Endothelial cell of umbilical vein (primary cell): Measurements from ENCODE around the gene DDX24. TPM values are rescaled to one million over a fixed set of nuclear protein-coding genes. Genes with fewer than 3 reads are reported as not detected.

Source experiments
- BruUV-seq: library from RNA; stranded (reverse); fragments of 400-500 nt; replicated peaks from 2 replicates; lab custom pipeline; 2021; lab: Mats Ljungman, UMichigan
- CTCF ChIA-PET: fragments of 300-600, 350-600 bp; sonication (Branson Sonifier 250); formaldehyde crosslinking; loops from one replicate; lab custom pipeline; 2021; ENCODE audit warnings: antibody characterized with exemption, inconsistent platforms; lab: Charles Lee
- POLR2A ChIA-PET: fragments of 300-600, 350-600 bp; sonication (Branson Sonifier 250); formaldehyde crosslinking; loops from one replicate; lab custom pipeline; 2021; ENCODE audit warnings: antibody characterized with exemption, inconsistent platforms; lab: Charles Lee
- DNase-seq: peaks from one replicate; pipeline ENCODE4 v3.0.0-alpha.2; 2011; ENCODE audit warnings: low read depth, low spot score
- FAIRE-seq: peaks from 2 replicates; lab custom pipeline; 2011; peaks lifted over from hg19 to GRCh38; lab: Jason Lieb, UNC
- H2AFZ ChIP-seq: 2 replicates; pipeline ENCODE4 v1.6.0; 2012; ENCODE audit warnings: low read depth, low read length, control low read depth, inconsistent platforms
- H3K27ac ChIP-seq: 2 replicates; pipeline ENCODE4 v1.5.1; 2011; ENCODE audit warnings: low read depth, mild to moderate bottlenecking, control low read depth, low read length, moderate library complexity; ENCODE audit not compliant: insufficient read depth
- H3K27me3 ChIP-seq, 2 experiments: 2 replicates each; pipeline versions ENCODE4 v1.6.0 to v1.6.1; 2011; ENCODE audit warnings: low read length in 2 of 2, mixed read lengths in 1 of 2; ENCODE audit not compliant: control insufficient read depth in 2 of 2, insufficient read depth in 2 of 2
- H3K36me3 ChIP-seq, 2 experiments: 2 replicates in 1 of 2; 3 replicates in 1 of 2; pipeline ENCODE4 v1.5.1; 2011; ENCODE audit warnings: low read length in 2 of 2, mild to moderate bottlenecking in 1 of 2, moderate library complexity in 1 of 2; ENCODE audit not compliant: control insufficient read depth in 2 of 2, insufficient read depth in 2 of 2; ENCODE audit errors: extremely low read depth in 1 of 2
- H3K4me1 ChIP-seq: 3 replicates; pipeline ENCODE4 v1.5.1; 2011; ENCODE audit warnings: mild to moderate bottlenecking, low read length; ENCODE audit not compliant: control insufficient read depth, insufficient read depth; ENCODE audit errors: extremely low read depth
- H3K4me2 ChIP-seq: 2 replicates; pipeline ENCODE4 v1.6.1; 2011; ENCODE audit warnings: low read length, control low read depth, mixed read lengths; ENCODE audit not compliant: insufficient read depth
- H3K4me3 ChIP-seq, 3 experiments: fragments of 200-600 bp in 1 of 3; sonication (generic), shearing (Covaris generic) in 1 of 3; replicated peaks in 1 of 3; 2 replicates each; pipeline ENCODE4 v1.5.1; 2011 to 2016; ENCODE audit warnings: control low read depth in 3 of 3, low read length in 3 of 3, mild to moderate bottlenecking in 2 of 3, inconsistent platforms in 1 of 3, low read depth in 1 of 3, moderate library complexity in 1 of 3; ENCODE audit not compliant: insufficient read depth in 1 of 3
- H3K79me2 ChIP-seq: 2 replicates; pipeline ENCODE4 v1.6.0; 2012; ENCODE audit warnings: low read length, inconsistent platforms; ENCODE audit not compliant: control insufficient read depth, insufficient read depth
- H3K9ac ChIP-seq: replicated peaks from 2 replicates; pipeline ENCODE3; 2011; ENCODE audit warnings: low read length, control low read depth; ENCODE audit not compliant: insufficient read depth; ENCODE audit errors: extremely low read depth
- H3K9me1 ChIP-seq: replicated peaks from 3 replicates; pipeline ENCODE4 v1.6.0; 2011; ENCODE audit warnings: mild to moderate bottlenecking, low read length; ENCODE audit not compliant: control insufficient read depth, insufficient read depth; ENCODE audit errors: extremely low read depth
- H3K9me3 ChIP-seq: replicated peaks from 2 replicates; pipeline ENCODE4 v1.5.1; 2012; ENCODE audit warnings: low read length, inconsistent platforms; ENCODE audit not compliant: control insufficient read depth, insufficient read depth
- H4K20me1 ChIP-seq: replicated peaks from 2 replicates; pipeline ENCODE3; 2011; ENCODE audit warnings: mild to moderate bottlenecking, low read length; ENCODE audit not compliant: control insufficient read depth, insufficient read depth; ENCODE audit errors: extremely low read depth
- CTCF ChIP-seq, 2 donors: IDR thresholded peaks; 1 replicate in 1 of 2; 2 replicates in 1 of 2; pipeline ENCODE4 v1.5.1; 2011; ENCODE audit warnings: low read length in 2 of 2, mild to moderate bottlenecking in 2 of 2, moderate library complexity in 2 of 2, control low read depth in 1 of 2, inconsistent platforms in 1 of 2, low read depth in 1 of 2; ENCODE audit not compliant: insufficient read depth in 1 of 2; ENCODE audit errors: extremely low read depth in 1 of 2
- EZH2 ChIP-seq: IDR thresholded peaks from 2 replicates; pipeline ENCODE4 v1.6.1; 2012; ENCODE audit warnings: borderline replicate concordance, low read depth, mild to moderate bottlenecking, moderate library complexity, low read length, inconsistent platforms; ENCODE audit not compliant: severe bottlenecking
- FOS ChIP-seq: IDR thresholded peaks from 2 replicates; pipeline ENCODE4 v1.6.1; 2011; ENCODE audit warnings: mild to moderate bottlenecking, low read length, moderate library complexity, borderline replicate concordance; ENCODE audit not compliant: insufficient read depth
- GATA2 ChIP-seq: IDR thresholded peaks from 2 replicates; pipeline ENCODE4 v1.7.0; 2011; ENCODE audit warnings: low read depth, mild to moderate bottlenecking, moderate library complexity, mixed read lengths, low read length; ENCODE audit not compliant: insufficient read length, insufficient read depth
- JUN ChIP-seq: IDR thresholded peaks from 2 replicates; pipeline ENCODE4 v1.6.1; 2011; ENCODE audit warnings: borderline replicate concordance, low read depth; ENCODE audit not compliant: insufficient read length, insufficient read depth
- MYC ChIP-seq: IDR thresholded peaks from one replicate; pipeline ENCODE4 v1.6.1; 2011; ENCODE audit warnings: mild to moderate bottlenecking, low read depth, low read length
- POLR2A ChIP-seq: IDR thresholded peaks from 2 replicates; pipeline ENCODE4 v1.6.1; 2012; ENCODE audit warnings: low read depth, mild to moderate bottlenecking, control low read depth, low read length
- POLR2AphosphoS5 ChIP-seq: IDR thresholded peaks from 2 replicates; pipeline ENCODE4 v1.6.1; 2012; ENCODE audit warnings: low read depth, mild to moderate bottlenecking, control low read depth, low read length, moderate library complexity; ENCODE audit not compliant: insufficient read depth
- dilution Hi-C: fragments of 300-500 bp; cut with MboI; formaldehyde crosslinking; loops from one replicate; pipeline ENCODE4 v1.15.0; 2019; ENCODE audit warnings: low sequenced_read_pairs; ENCODE audit not compliant: extremely low pct_ligation_motif_present
- intact Hi-C: fragments of 100-400 bp; cut with micrococcal nuclease; formaldehyde crosslinking; loops from one replicate; pipeline ENCODE4 v1.10.0; 2022
- polyA plus RNA-seq, 4 experiments: library from polyadenylated mRNA; depleted of rRNA in 3 of 4; stranded (reverse) in 3 of 4; unstranded in 1 of 4; fragments of >200 nt; gene quantifications; 2 replicates each; pipeline versions ENCODE4 v1.2.1 to v1.2.3, GENCODE V29; 2011 to 2012; ENCODE audit warnings: missing spikeins in 1 of 4
- total RNA-seq: library from RNA; stranded (reverse); gene quantifications from 2 replicates; pipeline ENCODE4 v1.2.3, GENCODE V29; 2021
- TF ChIP-seq, protein P1 (sequence below): IDR thresholded peaks from 2 replicates; pipeline ENCODE4 v1.6.1; 2011; ENCODE audit not compliant: insufficient read depth, insufficient read length

The DDX24 gene
- total and polyA plus RNA-seq, 2 donors (not counting 3 experiments of a cell fraction or from before 2014, with no cell fraction given) = 88.3 to 141 TPM

DNA sequence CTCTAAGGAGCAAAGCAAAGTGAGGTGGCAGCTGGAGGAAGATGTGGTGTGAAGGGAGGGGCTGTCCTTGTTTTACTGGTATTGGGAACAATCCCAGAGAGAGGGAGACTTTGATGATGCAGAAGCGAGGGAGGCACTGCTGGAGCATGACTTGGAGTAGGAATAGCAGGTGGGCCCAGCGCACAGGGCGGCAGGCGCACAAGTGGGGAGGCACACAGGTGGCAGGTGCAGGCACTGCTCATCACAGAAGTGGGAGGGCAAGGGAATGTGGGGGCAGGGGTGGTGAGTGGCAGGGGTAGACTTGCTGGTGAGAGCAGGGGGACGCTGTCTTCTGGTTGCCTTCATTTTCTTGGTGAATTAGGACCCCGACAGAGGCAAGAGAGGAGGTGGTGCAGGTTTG lies 18.0 kb upstream of the DDX24 start:
- Histone ChIP-seq H3K9me3 (no peaks in the 10 kb centered on the region), H3K27me3 (no peaks in the 10 kb centered on the region), H4K20me1 (no peaks in the 10 kb centered on the region), H3K4me1 (no peaks in the 10 kb centered on the region), H2AFZ (no peak overlapping the region), H3K4me3 (no peak overlapping the region), H3K9me1 (no peaks in the 10 kb centered on the region), H3K79me2 (no peaks in the 10 kb centered on the region), H3K27ac (no peak overlapping the region), H3K36me3 (no peaks in the 10 kb centered on the region), H3K4me2 (no peak overlapping the region), H3K9ac (no peak overlapping the region)
- FAIRE-seq (no peak), DNase-seq (no peak)
- intact Hi-C loops = no loop called here
- TF ChIP-seq POLR2AphosphoS5 (no peak), CTCF (IDR thresholded peaks at IDR 0.05; ENCODE audit: extremely low read depth in 1 of 2, insufficient read depth in 1 of 2, low read depth in 1 of 2, low read length in 2 of 2) (no peak), POLR2A (no peak), EZH2 (no peak), JUN (no peak), GATA2 (no peak), FOS (no peak), MYC (no peak)
- TF ChIP-seq, protein P1, sequence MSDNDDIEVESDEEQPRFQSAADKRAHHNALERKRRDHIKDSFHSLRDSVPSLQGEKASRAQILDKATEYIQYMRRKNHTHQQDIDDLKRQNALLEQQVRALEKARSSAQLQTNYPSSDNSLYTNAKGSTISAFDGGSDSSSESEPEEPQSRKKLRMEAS = no peak
- POLR2A ChIA-PET = no interaction called here
- no TSS peak for BruUV-seq
- dilution Hi-C loops = no loop called here
- CTCF ChIA-PET = interaction anchor here (2.7 kb wide), 1 partner anchor 38 kb away, joined by 10 read pairs; no protein-coding TSS in a partner anchor
